ENCODE data around the gene MRPS23. TPM values are rescaled to one million over a fixed set of nuclear protein-coding genes. Genes with fewer than 3 reads are reported as not detected.

The MRPS23 gene
- polyA plus RNA-seq, 1 donor from 2014 or later, result 80.5 TPM

- Histone ChIP-seq H2AFZ (ENCODE audit: low read depth, low read length) (no peak overlapping the region), H3K4me3 (ENCODE audit: low read length) (peak overlapping the region; percentile 26)
Observed at GRCh38 chr17:57803021-57803420, 46.8 kb downstream of the MRPS23 start.

DNA sequence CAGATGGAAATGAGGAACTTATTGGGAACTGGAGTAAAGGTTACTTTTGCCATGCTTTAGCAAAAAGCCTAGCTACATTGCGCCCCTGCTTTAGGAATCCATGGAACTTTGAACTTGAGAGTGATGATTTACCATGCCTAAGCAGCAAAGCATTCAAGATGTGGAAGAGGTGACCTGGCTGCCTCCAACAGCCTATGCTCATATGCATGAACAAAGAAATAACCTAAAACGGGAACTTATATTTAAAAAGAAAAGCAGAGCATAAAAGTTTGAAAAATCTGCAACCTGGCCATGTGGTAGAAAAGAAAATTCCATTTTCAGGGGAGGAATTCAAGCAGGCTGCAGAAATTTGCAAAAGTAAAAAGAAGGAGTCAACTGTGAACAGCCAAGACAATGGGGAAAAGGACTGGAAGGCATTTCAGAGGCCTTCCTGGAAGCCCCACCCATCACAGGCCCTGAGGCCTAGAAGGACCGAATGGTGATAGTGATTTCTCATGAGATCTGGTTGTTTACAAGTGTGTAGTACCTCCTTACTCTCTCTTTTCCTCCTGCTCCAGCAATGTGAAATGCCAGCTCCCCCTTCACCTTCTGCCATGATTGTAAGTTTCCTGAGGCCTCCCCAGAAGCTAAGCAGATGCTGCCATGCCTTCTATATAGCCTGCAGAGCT is 48.7 kb downstream of the MRPS23 start:
- H3K9ac ChIP-seq (ENCODE audit: low read length), result no peak overlapping the region
- no peaks in the 10 kb centered on the region for H3F3A ChIP-seq (ENCODE audit: insufficient read depth, low read length, poor library complexity, severe bottlenecking)
- no peaks in the 10 kb centered on the region for H3K27me3 ChIP-seq (ENCODE audit: insufficient read depth, low read depth, low read length)
- no peak overlapping the region for H2AFZ ChIP-seq (ENCODE audit: low read depth, low read length)
- peaks cover 7% of the 10 kb centered on the region for H3K9me3 ChIP-seq (ENCODE audit: low read length)
- TF ChIP-seq, protein P1, sequence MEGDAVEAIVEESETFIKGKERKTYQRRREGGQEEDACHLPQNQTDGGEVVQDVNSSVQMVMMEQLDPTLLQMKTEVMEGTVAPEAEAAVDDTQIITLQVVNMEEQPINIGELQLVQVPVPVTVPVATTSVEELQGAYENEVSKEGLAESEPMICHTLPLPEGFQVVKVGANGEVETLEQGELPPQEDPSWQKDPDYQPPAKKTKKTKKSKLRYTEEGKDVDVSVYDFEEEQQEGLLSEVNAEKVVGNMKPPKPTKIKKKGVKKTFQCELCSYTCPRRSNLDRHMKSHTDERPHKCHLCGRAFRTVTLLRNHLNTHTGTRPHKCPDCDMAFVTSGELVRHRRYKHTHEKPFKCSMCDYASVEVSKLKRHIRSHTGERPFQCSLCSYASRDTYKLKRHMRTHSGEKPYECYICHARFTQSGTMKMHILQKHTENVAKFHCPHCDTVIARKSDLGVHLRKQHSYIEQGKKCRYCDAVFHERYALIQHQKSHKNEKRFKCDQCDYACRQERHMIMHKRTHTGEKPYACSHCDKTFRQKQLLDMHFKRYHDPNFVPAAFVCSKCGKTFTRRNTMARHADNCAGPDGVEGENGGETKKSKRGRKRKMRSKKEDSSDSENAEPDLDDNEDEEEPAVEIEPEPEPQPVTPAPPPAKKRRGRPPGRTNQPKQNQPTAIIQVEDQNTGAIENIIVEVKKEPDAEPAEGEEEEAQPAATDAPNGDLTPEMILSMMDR (IDR thresholded peaks at IDR 0.05; ENCODE audit: poor library complexity, severe bottlenecking), result no peak
- TF ChIP-seq MXI1 (conservative IDR thresholded peaks at IDR 0.05; ENCODE audit: poor library complexity, severe bottlenecking) (no peak), TAF1 (IDR thresholded peaks at IDR 0.05; ENCODE audit: low read depth) (no peak), REST (IDR thresholded peaks at IDR 0.05; ENCODE audit: borderline replicate concordance) (no peak), EZH2 (IDR thresholded peaks at IDR 0.05; ENCODE audit: borderline replicate concordance, insufficient read depth, low read length, poor library complexity, severe bottlenecking) (no peak), EP300 (conservative IDR thresholded peaks at IDR 0.05; ENCODE audit: poor library complexity, severe bottlenecking) (no peak), POLR2AphosphoS5 (IDR thresholded peaks at IDR 0.05) (no peak), SMC3 (conservative IDR thresholded peaks at IDR 0.05; ENCODE audit: poor library complexity) (no peak), RAD21 (conservative IDR thresholded peaks at IDR 0.05) (no peak)
- no peak overlapping the region for H3K4me3 ChIP-seq (ENCODE audit: low read length)
- no peak overlapping the region for H3K4me2 ChIP-seq (ENCODE audit: low read length)
- H3K79me2 ChIP-seq (replicated peaks; ENCODE audit: insufficient read depth, low read length), result no peaks in the 10 kb centered on the region
- H3K27ac ChIP-seq (ENCODE audit: low read length), result no peak overlapping the region
- H3K9me2 ChIP-seq (ENCODE audit: insufficient read depth, low read length), result no peaks in the 10 kb centered on the region
- no peaks in the 10 kb centered on the region for H4K20me1 ChIP-seq (ENCODE audit: insufficient read depth)
- H3K36me3 ChIP-seq (ENCODE audit: insufficient read depth, low read length), result no peaks in the 10 kb centered on the region

More at GRCh38 chr17:57803021-57803420, 46.8 kb downstream of the MRPS23 start:
- Histone ChIP-seq H3K36me3 (ENCODE audit: insufficient read depth, low read length) (no peaks in the 10 kb centered on the region), H3F3A (ENCODE audit: insufficient read depth, low read length, poor library complexity, severe bottlenecking) (no peaks in the 10 kb centered on the region), H3K27me3 (ENCODE audit: insufficient read depth, low read depth, low read length) (no peaks in the 10 kb centered on the region), H3K9me2 (ENCODE audit: insufficient read depth, low read length) (no peaks in the 10 kb centered on the region), H3K27ac (ENCODE audit: low read length) (no peak overlapping the region), H3K79me2 (replicated peaks; ENCODE audit: insufficient read depth, low read length) (no peaks in the 10 kb centered on the region), H3K4me2 (ENCODE audit: low read length) (peak overlapping the region; percentile 57), H3K9ac (ENCODE audit: low read length) (no peak overlapping the region), H4K20me1 (ENCODE audit: insufficient read depth) (no peaks in the 10 kb centered on the region), H3K9me3 (ENCODE audit: low read length) (peaks cover 7% of the 10 kb centered on the region)
- TF ChIP-seq EP300 (conservative IDR thresholded peaks at IDR 0.05; ENCODE audit: poor library complexity, severe bottlenecking) (no peak), POLR2AphosphoS5 (IDR thresholded peaks at IDR 0.05) (no peak), RAD21 (conservative IDR thresholded peaks at IDR 0.05) (no peak), MXI1 (conservative IDR thresholded peaks at IDR 0.05; ENCODE audit: poor library complexity, severe bottlenecking) (no peak), EZH2 (IDR thresholded peaks at IDR 0.05; ENCODE audit: borderline replicate concordance, insufficient read depth, low read length, poor library complexity, severe bottlenecking) (no peak), SMC3 (conservative IDR thresholded peaks at IDR 0.05; ENCODE audit: poor library complexity) (no peak), TAF1 (IDR thresholded peaks at IDR 0.05; ENCODE audit: low read depth) (no peak), REST (IDR thresholded peaks at IDR 0.05; ENCODE audit: borderline replicate concordance) (no peak)
